GM13977 (cell line): Measurements from ENCODE around the gene ARHGAP24.

Experiments used
- DNase-seq: peaks from one replicate; pipeline ENCODE4 v3.0.0; 2012; ENCODE audit warnings: low spot score
- CTCF ChIP-seq: IDR thresholded peaks from 2 replicates; pipeline ENCODE4 v1.5.1; 2012; ENCODE audit warnings: mild to moderate bottlenecking, control low read depth; ENCODE audit not compliant: insufficient read depth; ENCODE audit errors: extremely low read depth, missing control alignments
- in situ Hi-C: fragments of 300-500 bp; cut with MboI; formaldehyde crosslinking; loops from one replicate; pipeline ENCODE4 v1.12.0; 2022; ENCODE audit warnings: low sequenced_read_pairs, low pct_unique_long_range_greater_than_20kb, mixed read lengths, inconsistent platforms; ENCODE audit not compliant: unreplicated experiment

ARHGAP24 gene

DNA sequence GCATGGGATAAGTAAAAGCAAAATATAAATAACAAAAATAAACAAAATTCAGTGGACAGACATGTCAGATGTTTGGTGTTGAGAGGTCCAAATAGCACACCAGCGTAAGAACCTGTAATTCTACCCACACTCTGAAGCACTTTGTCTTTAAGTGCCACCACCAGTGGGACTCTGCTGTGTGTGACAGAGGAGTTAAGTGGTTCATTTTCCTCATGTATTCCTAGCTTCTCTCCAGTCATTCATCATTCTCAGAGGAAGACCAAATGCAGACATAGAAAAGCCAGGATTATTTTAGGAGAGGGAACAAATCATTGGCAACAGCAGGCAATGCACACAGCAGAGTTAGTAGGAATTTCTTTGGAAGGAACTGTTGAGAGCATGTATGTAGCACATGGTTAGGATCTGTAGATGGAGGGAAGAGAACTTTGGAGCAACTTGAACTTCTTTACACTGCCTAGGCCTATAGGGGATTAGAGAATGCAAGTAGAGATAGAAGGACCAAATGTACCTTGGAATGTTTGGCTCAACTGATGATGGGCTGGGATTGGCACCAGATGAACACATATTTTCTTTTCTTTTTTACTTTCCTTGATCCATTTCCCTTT lies 43.0 kb upstream of the ARHGAP24 start:
- in situ Hi-C loops, result no loop called here
- DNase-seq, result no peak
- no peak for TF ChIP-seq CTCF

- in situ Hi-C loops, result no loop called here
These were observed 29.8 kb upstream of the ARHGAP24 start for GRCh38 chr4:85445050-85445639.

DNA sequence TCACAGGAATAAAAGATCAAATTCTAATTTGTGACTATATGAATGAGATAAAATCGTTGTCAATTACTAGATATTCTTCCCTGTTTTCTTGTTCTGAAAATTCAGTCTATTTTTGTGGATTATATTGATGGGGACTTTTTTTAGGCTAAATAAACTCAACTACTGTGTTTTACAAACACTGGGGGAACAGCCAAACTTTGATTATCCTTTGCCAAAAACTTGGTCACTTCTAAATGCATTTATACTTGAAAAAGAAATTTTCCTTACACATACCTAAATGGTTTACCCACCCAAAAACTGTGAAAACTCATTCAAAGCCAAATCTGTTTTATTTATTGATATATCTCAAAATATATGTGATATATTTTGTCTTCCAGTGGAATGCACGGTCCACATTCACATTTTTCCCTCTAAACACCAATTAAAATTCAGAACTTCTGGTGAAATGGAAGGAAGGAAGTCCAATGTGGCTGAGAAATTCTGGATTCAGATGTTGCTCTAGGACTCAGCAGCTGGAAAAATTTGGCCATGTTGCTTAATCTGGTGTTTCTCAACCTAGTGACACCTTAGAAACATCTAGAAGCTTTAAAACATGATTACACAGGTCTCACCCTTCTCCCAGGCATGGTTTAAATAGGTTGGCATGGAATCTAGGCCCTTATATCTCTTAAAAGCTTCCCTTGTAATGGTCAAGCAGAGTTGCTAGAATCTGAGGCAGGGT lies 28.6 kb upstream of the ARHGAP24 start:
- in situ Hi-C loops, result no loop called here
- no peak for DNase-seq
- no peak for TF ChIP-seq CTCF

More at GRCh38 chr4:85445050-85445639, 29.8 kb upstream of the ARHGAP24 start:
- no peak for DNase-seq
- TF ChIP-seq CTCF, result no peak

DNA sequence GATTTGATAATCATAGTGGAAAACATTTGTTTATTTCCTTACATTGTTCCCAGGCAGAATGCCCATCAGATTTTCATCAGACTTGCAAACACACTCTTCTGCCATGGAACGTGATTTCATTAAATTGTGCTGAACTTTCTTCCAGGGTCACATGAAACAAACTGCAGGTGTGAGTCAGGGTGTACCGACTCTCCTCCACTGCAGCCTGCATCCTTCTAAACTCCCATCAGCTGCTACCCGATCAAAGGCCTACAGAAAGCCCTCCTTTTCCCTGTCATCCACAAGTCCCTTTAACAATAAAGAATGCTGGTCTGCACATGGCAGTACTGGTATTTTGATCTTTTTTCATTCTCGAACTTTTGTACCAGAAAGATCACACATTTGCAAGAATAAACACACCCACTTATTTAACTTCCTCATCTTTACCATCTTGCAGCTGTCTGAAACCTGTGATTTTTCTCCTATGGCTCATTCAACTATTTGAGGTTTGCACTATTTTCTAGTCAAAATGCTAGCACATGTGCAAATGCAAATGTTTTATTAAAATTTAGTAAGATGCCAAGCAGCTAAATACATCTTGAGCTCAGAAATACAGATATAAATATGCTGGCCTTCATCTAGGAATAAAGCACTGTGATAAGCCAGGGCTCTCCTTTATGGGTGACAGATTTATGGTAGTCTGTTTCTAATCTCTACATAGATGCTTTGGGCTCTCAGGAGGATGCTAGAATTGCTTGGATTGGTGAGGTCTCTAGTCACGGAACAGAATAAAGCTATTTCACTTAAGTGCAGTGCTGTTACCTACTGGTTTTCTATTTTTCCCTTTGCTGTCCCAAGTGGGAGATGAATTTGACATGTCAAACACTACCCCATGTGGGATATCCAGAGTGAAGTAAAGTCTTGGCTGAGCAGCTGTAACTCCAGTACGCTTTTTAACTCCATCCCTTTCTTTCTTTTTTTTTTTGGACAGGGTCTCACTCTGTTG lies 25.8 kb upstream of the ARHGAP24 start:
- no peak for TF ChIP-seq CTCF
- in situ Hi-C loops, result no loop called here
- no peak for DNase-seq

- no peak for TF ChIP-seq CTCF
- in situ Hi-C loops, result no loop called here
- DNase-seq, result no peak
These were observed 22.8 kb upstream of the ARHGAP24 start for GRCh38 chr4:85452058-85452731.
